ENCODE measurements around the gene MYO18B. TPM values are rescaled to one million over a fixed set of nuclear protein-coding genes. Genes with fewer than 3 reads are reported as not detected.

The MYO18B gene
- total RNA-seq, 1 experiment from 2014 or later: not detected

GRCh38 chr22:26057731-26058130 lies 315.7 kb downstream of the MYO18B start:
- POLR2A ChIA-PET (ENCODE audit: unreplicated experiment): no interaction called here
- ATAC-seq: no peak
- no peak overlapping the region for H2AFZ ChIP-seq (ENCODE audit: low read length)

DNA sequence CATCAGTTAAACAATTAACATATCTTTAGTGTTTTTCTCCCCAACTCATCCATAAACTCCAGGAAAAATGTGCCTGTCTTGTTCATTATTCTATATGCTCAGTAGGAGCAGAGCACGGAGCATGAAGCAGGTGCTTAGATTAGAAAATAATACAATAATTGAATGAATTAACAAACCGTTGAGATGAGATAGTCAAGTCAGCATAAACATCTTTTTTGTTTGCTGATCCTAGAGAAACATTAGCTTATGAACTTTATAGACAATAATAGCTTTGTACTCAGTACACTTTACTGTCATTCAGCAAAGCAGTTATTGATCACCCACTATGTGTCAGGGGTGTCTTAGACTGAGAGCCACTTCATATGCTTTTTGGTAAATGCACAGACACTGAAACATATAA lies 322.1 kb downstream of the MYO18B start:
- ChIA-PET CTCF (no interaction called here), POLR2A (ENCODE audit: unreplicated experiment) (no interaction called here)
- no TSS peak for BruUV-seq (replicated peaks)
- TF ChIP-seq EZH2 (IDR thresholded peaks at IDR 0.05; ENCODE audit: low read length, unreplicated experiment) (no peak), EZH2phosphoT487 (IDR thresholded peaks at IDR 0.05; ENCODE audit: borderline replicate concordance, low read length) (no peak)
- TF ChIP-seq, protein P1, sequence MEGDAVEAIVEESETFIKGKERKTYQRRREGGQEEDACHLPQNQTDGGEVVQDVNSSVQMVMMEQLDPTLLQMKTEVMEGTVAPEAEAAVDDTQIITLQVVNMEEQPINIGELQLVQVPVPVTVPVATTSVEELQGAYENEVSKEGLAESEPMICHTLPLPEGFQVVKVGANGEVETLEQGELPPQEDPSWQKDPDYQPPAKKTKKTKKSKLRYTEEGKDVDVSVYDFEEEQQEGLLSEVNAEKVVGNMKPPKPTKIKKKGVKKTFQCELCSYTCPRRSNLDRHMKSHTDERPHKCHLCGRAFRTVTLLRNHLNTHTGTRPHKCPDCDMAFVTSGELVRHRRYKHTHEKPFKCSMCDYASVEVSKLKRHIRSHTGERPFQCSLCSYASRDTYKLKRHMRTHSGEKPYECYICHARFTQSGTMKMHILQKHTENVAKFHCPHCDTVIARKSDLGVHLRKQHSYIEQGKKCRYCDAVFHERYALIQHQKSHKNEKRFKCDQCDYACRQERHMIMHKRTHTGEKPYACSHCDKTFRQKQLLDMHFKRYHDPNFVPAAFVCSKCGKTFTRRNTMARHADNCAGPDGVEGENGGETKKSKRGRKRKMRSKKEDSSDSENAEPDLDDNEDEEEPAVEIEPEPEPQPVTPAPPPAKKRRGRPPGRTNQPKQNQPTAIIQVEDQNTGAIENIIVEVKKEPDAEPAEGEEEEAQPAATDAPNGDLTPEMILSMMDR (conservative IDR thresholded peaks at IDR 0.05; ENCODE audit: low read depth, low read length): no peak
- H3K4me1 ChIP-seq (ENCODE audit: insufficient read depth, low read length): no peaks in the 10 kb centered on the region
- no peak overlapping the region for H3K27ac ChIP-seq (ENCODE audit: low read length)
- intact Hi-C loops (cut with micrococcal nuclease): no loop called here
- no peaks in the 10 kb centered on the region for H4K20me1 ChIP-seq (ENCODE audit: low read length)
- no peaks in the 10 kb centered on the region for H3K9me3 ChIP-seq (ENCODE audit: low read length)
- H2AFZ ChIP-seq (ENCODE audit: low read length): no peak overlapping the region
- H3K4me3 ChIP-seq (ENCODE audit: low read length): no peak overlapping the region
- H3K9me2 ChIP-seq (replicated peaks; ENCODE audit: low read length): no peaks in the 10 kb centered on the region
- ATAC-seq: no peak
- H3K79me2 ChIP-seq (ENCODE audit: low read length): no peaks in the 10 kb centered on the region
- no peaks in the 10 kb centered on the region for H3K27me3 ChIP-seq (ENCODE audit: low read length)
- H3K36me3 ChIP-seq (ENCODE audit: low read depth, low read length): no peaks in the 10 kb centered on the region
- H3K4me2 ChIP-seq (ENCODE audit: low read length): no peak overlapping the region
- H3F3A ChIP-seq (ENCODE audit: low read length, unreplicated experiment): no peaks in the 10 kb centered on the region
- no peak for DNase-seq
- no peak overlapping the region for H3K9ac ChIP-seq (ENCODE audit: low read length)

More at GRCh38 chr22:26057731-26058130, 315.7 kb downstream of the MYO18B start:
- DNase-seq: no peak
- TF ChIP-seq EZH2 (IDR thresholded peaks at IDR 0.05; ENCODE audit: low read length, unreplicated experiment) (no peak), EZH2phosphoT487 (IDR thresholded peaks at IDR 0.05; ENCODE audit: borderline replicate concordance, low read length) (no peak)
- TF ChIP-seq, protein P1 (conservative IDR thresholded peaks at IDR 0.05; ENCODE audit: low read depth, low read length): no peak
- Histone ChIP-seq H3K9ac (ENCODE audit: low read length) (no peak overlapping the region), H3K9me2 (replicated peaks; ENCODE audit: low read length) (no peaks in the 10 kb centered on the region), H3F3A (ENCODE audit: low read length, unreplicated experiment) (no peaks in the 10 kb centered on the region), H3K27me3 (ENCODE audit: low read length) (no peaks in the 10 kb centered on the region), H4K20me1 (ENCODE audit: low read length) (no peaks in the 10 kb centered on the region), H3K4me1 (ENCODE audit: insufficient read depth, low read length) (no peaks in the 10 kb centered on the region), H3K79me2 (ENCODE audit: low read length) (no peaks in the 10 kb centered on the region), H3K36me3 (ENCODE audit: low read depth, low read length) (no peaks in the 10 kb centered on the region), H3K4me2 (ENCODE audit: low read length) (no peak overlapping the region), H3K4me3 (ENCODE audit: low read length) (no peak overlapping the region), H3K27ac (ENCODE audit: low read length) (no peak overlapping the region), H3K9me3 (ENCODE audit: low read length) (no peaks in the 10 kb centered on the region)
- intact Hi-C loops (cut with micrococcal nuclease): no loop called here
- CTCF ChIA-PET: no interaction called here
- BruUV-seq (replicated peaks): no TSS peak

DNA sequence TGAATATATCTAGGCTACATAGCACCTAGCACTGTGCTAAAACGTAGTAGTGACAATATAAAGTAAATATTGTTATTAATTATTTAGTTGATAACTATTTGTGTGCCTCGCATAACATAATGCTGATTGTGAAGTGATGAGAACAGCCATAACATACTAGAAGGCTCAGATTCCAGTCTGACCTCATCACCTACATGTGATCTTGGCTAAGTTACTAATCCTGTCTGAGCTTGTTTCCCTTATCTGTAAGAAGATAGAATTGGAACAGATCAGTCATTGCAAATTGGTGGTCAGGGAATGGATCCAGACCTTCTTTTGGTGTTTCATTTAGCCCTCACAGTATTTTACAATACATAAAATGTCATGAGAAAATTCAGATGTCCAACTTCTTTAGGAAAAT lies 323.9 kb downstream of the MYO18B start:
- H3K27me3 ChIP-seq (ENCODE audit: low read length): no peaks in the 10 kb centered on the region
- no peaks in the 10 kb centered on the region for H4K20me1 ChIP-seq (ENCODE audit: low read length)
- no peaks in the 10 kb centered on the region for H3K36me3 ChIP-seq (ENCODE audit: low read depth, low read length)
- H3K4me2 ChIP-seq (ENCODE audit: low read length): no peak overlapping the region
- no peak for ATAC-seq
- H3K9ac ChIP-seq (ENCODE audit: low read length): no peak overlapping the region
- H3K4me3 ChIP-seq (ENCODE audit: low read length): no peak overlapping the region
- H3K27ac ChIP-seq (ENCODE audit: low read length): no peak overlapping the region
- ChIA-PET POLR2A (ENCODE audit: unreplicated experiment) (no interaction called here), CTCF (no interaction called here)
- TF ChIP-seq EZH2 (IDR thresholded peaks at IDR 0.05; ENCODE audit: low read length, unreplicated experiment) (no peak), EZH2phosphoT487 (IDR thresholded peaks at IDR 0.05; ENCODE audit: borderline replicate concordance, low read length) (no peak)
- TF ChIP-seq, protein P1 (conservative IDR thresholded peaks at IDR 0.05; ENCODE audit: low read depth, low read length): no peak
- H3F3A ChIP-seq (ENCODE audit: low read length, unreplicated experiment): no peaks in the 10 kb centered on the region
- intact Hi-C loops (cut with micrococcal nuclease): no loop called here
- no TSS peak for BruUV-seq (replicated peaks)
- no peaks in the 10 kb centered on the region for H3K9me3 ChIP-seq (ENCODE audit: low read length)
- H3K9me2 ChIP-seq (replicated peaks; ENCODE audit: low read length): no peaks in the 10 kb centered on the region
- H3K4me1 ChIP-seq (ENCODE audit: insufficient read depth, low read length): no peaks in the 10 kb centered on the region
- H2AFZ ChIP-seq (ENCODE audit: low read length): no peak overlapping the region
- H3K79me2 ChIP-seq (ENCODE audit: low read length): no peaks in the 10 kb centered on the region
- DNase-seq: no peak

Data from PC-3 (cell line).